HG02938 (cell line): Measurements from ENCODE around the gene PDE8A.
"Not testable (repeated sequence)": the region's sequence is repeated elsewhere in the genome, so short reads cannot be mapped to it uniquely, and the experiment has no call there.

Experiments
- ATAC-seq: cut with Tn5 transposase; IDR thresholded peaks from one replicate; pipeline ENCODE4 v1.9.1; 2021; ENCODE audit warnings: mild to moderate bottlenecking, moderate library complexity; ENCODE audit not compliant: unreplicated experiment

PDE8A gene

DNA sequence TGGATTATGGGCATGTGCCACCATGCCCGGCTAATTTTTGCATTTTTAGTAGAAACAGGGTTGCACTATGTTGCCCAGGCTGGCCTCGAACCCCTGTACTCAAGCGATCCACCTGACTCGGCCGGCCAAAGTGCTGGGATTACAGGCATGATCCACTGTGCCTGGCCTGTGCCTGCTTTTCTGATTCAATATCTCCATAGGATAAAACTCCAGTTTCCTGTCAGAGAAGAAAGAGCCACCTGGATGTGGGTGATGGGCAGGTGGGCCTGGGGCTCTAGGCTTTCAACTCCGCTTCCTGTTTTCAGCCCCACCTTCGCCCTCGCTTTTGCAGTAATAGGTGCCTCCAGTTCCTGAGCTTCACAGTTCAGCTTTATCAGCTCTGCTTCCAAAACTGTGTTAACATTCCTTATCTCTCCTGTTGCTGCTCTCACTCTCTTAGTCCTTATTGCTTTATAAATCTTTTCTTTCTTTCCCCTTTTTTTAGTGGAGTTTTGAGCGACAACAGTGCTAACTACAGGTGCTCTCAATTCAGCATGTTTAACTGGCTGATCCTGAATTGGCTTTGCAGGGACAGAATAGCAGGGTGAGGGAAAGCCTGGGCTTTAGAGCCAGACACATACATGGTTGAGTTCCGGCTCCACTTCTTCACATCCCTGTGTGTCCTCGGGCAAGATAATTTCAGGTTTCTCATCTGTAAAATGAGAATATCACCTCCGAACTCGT is 21.1 kb upstream of the PDE8A start:
- no peak for ATAC-seq

GRCh38 chr15:84961114-84961452 is 20.6 kb upstream of the PDE8A start:
- no peak for ATAC-seq

DNA sequence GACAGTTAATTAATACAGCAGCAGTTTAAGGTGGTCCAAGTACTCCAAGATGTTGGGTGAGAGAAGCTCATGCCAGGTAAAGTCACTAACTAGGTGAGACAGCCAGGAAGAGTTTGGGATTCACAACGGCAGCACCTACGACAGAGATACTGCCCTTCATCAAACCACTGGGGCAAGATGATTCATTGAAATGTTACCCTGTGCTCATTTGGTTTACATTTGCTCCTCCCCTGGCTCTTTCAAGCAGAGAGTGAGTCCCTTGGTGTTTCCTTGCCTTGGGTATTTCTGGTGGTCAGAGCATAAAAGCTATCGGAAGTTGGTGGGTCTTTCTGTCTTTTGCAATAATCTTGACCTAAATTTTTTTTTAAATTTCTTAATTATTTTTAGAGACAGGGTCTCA is 19.9 kb upstream of the PDE8A start:
- ATAC-seq: no peak

GRCh38 chr15:84962955-84963354 is 18.7 kb upstream of the PDE8A start:
- no peak for ATAC-seq

GRCh38 chr15:84967380-84967779 is 14.3 kb upstream of the PDE8A start:
- no peak for ATAC-seq

- ATAC-seq: no peak
Observed at GRCh38 chr15:84968301-84968700, 13.4 kb upstream of the PDE8A start.

GRCh38 chr15:84969257-84969656 is 12.4 kb upstream of the PDE8A start:
- no peak for ATAC-seq

DNA sequence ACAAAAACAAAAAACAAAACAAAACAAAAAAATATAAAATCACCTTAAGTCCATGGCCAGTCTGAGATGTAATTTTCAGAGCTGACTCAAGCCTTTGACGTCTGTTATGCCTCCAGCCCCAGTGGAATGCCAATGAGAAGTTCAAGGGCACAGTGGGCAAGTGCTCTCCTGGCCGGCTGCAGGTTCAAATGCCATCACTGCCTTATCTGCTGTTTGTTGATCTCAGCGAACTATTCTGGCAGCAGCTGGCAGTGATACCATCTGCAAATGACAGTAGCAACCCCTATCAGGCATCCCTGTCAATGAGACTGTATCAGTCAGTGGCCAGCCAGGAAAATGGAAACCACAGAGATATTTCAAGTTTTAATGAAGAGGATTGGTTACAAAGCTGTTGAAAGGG is 10.8 kb upstream of the PDE8A start:
- ATAC-seq: no peak

GRCh38 chr15:84973492-84974460 is 7.9 kb upstream of the PDE8A start:
- no peak for ATAC-seq

DNA sequence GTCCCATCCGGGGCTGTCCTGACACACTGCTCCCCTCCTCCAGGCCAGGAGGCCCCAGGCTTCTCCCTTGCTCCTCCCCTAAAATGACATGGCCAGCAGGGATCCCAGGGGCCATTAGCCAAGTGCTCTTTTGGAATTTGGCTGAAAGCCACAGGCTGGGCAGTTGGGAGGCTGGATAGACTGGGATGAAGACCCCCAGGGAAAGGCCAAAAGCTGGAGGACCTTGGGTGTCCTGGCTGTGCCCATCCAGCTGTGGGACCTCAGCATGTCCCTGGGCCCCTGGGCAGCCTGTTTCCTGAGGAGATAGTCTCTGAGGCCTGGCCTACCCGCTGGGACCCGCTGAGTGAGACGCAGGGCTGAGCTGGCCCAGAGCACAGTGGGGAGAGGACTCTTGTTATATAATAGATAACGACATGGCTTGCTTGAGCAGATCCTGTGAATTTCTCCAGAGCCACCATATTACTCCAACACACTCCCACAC is 5.7 kb upstream of the PDE8A start:
- ATAC-seq: no peak

DNA sequence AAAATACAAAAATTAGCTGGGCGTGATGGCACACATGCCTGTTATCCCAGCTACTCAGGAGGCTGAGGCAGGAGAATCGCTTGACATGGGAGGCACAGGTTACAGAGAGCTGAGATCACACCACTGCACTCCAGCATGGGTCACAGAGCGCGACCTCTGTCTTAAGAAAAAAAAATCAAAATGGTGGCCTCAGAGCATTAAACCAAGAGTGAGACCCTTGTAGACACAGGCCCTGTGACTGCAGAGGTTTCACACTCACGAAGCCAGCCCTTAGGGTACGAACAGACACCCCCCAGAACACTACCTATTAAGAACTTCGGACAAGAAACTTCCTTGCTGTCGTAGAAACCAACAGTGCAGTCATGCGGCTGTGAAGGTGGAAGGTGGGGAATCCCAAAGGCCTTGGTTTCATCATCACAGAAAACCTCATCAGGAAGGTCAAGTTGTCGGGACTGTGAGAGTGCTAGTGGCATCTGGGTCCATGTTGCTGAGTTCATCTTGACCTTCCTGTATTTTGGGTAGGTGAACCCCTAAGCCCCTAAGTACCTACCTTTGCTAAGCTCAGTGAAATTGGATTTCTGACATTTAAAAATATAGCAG is 4.8 kb upstream of the PDE8A start:
- no peak for ATAC-seq

GRCh38 chr15:84979651-84980050 is 2.0 kb upstream of the PDE8A start:
- no peak for ATAC-seq

- ATAC-seq: peak; percentile 56
Observed at GRCh38 chr15:84980196-84981053, 1.2 kb upstream of the PDE8A start.

- peak; percentile 62 for ATAC-seq
Observed at GRCh38 chr15:84981054-84981710, 474 bp upstream of the PDE8A start.

DNA sequence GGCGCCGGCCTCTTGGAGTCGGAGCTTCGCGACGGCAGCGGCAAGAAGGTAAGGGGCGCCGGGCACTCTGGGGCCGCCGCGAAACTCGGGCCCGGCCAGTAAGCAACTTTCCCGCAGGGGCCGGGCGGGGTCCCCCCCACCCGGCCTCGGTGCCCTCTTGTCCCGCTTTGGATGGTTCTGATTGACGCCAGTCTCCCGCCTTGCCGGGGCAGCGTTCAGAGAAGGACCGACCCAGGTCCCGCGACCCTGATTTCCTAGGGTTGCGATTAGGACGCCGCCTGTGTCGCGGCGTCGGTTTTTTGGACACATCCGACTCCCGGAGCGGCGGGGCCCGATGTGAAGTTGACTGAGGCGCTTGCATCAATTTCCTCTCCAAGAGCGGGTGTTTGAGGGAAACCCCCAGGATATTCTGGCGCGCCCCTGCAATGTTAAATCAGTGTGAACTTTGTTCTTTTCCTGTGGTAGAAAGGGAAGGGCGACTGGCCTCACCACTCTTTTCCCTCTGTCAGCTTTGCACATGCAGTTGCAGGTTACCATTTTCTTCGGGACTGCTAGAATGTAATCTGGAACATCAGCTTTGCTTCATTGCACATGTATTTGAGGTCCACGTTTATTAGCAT is 755 bp downstream of the PDE8A start:
- ATAC-seq: peak; percentile 3

DNA sequence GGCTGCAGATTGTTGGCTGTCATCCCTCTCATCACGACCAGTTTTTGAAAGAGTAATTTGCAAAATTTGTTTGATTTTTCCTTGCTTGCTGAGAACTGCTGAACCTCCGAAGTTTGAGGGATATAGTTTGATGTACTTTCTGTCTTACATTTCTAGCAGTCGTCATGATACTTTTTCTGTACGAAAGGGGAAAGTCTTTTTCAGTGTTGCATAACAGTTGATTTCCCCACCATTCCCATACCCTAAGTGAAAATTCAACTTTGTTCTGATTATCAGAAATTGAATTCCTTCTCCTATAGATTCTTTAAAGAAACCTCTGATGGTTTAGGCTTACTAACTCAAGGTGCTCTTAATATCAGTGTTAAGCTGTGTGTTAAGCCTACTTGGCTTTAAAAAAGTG is 1.6 kb downstream of the PDE8A start:
- no peak for ATAC-seq

- no peak for ATAC-seq
Observed at GRCh38 chr15:84983711-84984110, 2.1 kb downstream of the PDE8A start.

GRCh38 chr15:84985158-84985557 is 3.5 kb downstream of the PDE8A start:
- ATAC-seq: no peak

DNA sequence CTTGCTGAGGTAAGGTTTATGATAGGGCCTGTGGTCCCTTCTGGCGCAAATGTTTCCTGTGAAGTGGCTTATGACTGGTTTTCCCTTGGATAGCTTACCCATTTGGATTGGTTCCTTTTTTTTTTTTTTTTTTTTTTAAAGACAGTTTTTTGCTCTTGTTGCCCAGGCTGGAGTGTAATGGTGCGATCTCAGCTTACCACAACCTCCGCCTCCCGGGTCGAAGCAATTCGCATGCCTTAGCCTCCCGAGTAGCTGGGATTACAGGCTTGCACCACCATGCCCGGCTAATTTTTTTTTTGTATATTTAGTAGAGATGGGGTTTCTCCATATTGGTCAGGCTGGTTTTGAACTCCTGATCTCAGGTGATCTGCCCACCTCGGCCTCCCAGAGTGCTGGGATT is 5.7 kb downstream of the PDE8A start:
- not testable (repeated sequence) for ATAC-seq
